Activated T-helper 9 cell treated with anti-CD3 and anti-CD28 coated beads, Interleukin-2, amount 50 U/mL, for 16 hours (primary cell): ENCODE measurements around the gene TPP1.

ENCODE experiments used
- DNase-seq: peaks from one replicate; pipeline ENCODE4 v3.0.0-alpha.2; 2020; ENCODE audit warnings: low read depth

Gene TPP1

GRCh38 chr11:6619004-6619745, at the start of gene TPP1:
TPP1 (minus strand) TSS chr11:6619422; CDS start chr11:6619400, 22 bp downstream.
- peak; percentile 79 for DNase-seq

- DNase-seq = no peak
Measured at GRCh38 chr11:6667733-6668374, 48.6 kb upstream of the TPP1 start.

- no peak for DNase-seq
Measured at GRCh38 chr11:6666302-6667183, 47.3 kb upstream of the TPP1 start.

- no peak for DNase-seq
Measured at GRCh38 chr11:6664551-6664950, 45.3 kb upstream of the TPP1 start.

- no peak for DNase-seq
Measured at GRCh38 chr11:6663794-6664469, 44.7 kb upstream of the TPP1 start.

- no peak for DNase-seq
Measured at GRCh38 chr11:6660712-6661111, 41.5 kb upstream of the TPP1 start.

- no peak for DNase-seq
Measured at GRCh38 chr11:6658647-6659046, 39.4 kb upstream of the TPP1 start.

GRCh38 chr11:6657346-6657745, 38.1 kb upstream of the TPP1 start:
- DNase-seq = no peak

GRCh38 chr11:6656936-6657335, 37.7 kb upstream of the TPP1 start:
- DNase-seq = no peak

- DNase-seq = no peak
Measured at GRCh38 chr11:6656584-6656915, 37.3 kb upstream of the TPP1 start.

GRCh38 chr11:6655790-6656583, 36.8 kb upstream of the TPP1 start, which contains the start of gene DCHS1:
DCHS1 (minus strand) TSS chr11:6655809; CDS start chr11:6641613, 14,196 bp downstream.
- no peak for DNase-seq

- DNase-seq = no peak
Measured at GRCh38 chr11:6655020-6655789, 36.0 kb upstream of the TPP1 start.

- no peak for DNase-seq
Measured at GRCh38 chr11:6654281-6655019, 35.2 kb upstream of the TPP1 start.

- DNase-seq = no peak
Measured at GRCh38 chr11:6653656-6654055, 34.4 kb upstream of the TPP1 start.

- no peak for DNase-seq
Measured at GRCh38 chr11:6653097-6653496, 33.9 kb upstream of the TPP1 start.

- no peak for DNase-seq
Measured at GRCh38 chr11:6652182-6652581, 33.0 kb upstream of the TPP1 start.

GRCh38 chr11:6650980-6651379, 31.8 kb upstream of the TPP1 start:
- DNase-seq = no peak

- no peak for DNase-seq
Measured at GRCh38 chr11:6650104-6650503, 30.9 kb upstream of the TPP1 start.

GRCh38 chr11:6648501-6648900, 29.3 kb upstream of the TPP1 start:
- no peak for DNase-seq

- DNase-seq = no peak
Measured at GRCh38 chr11:6647836-6648235, 28.6 kb upstream of the TPP1 start.
